ENCODE data around the gene RETSAT. TPM values are rescaled to one million over a fixed set of nuclear protein-coding genes. Genes with fewer than 3 reads are reported as not detected.
"Not testable (repeated sequence)": the region's sequence is repeated elsewhere in the genome, so short reads cannot be mapped to it uniquely, and the experiment has no call there.

Gene RETSAT
- total RNA-seq, 1 donor from 2014 or later, result 17.1 TPM

DNA sequence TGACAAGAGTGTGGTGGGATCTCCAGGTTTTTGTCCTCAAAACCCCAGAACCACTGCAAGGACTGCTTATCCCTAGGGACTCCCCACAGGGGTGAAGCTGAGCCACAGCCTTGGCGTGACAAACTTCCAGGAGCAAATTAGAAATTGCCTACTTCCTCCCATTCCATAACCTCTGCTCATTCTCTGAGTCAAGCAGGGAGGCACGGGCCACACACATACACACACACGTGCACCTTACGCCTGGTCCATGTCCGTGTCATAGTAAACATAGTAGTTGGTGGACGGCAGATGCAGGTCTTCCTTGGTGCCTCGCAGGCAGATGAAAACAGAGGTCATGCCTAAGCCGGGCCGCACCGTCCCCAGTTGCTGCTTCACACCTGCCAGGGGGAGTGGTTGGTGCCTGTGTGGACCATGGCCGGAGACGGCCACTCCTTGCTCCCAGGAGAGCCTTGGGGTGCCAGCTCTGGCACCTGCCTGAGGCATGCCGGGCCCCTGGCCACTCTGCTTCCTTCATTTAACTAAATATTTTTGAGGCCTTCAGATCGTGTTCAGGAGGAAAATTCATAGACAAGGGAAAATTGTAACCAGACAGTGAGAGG, 9.9 kb downstream of the RETSAT start:
- POLR2A ChIA-PET, result interaction anchor here (1.5 kb wide), 1 partner anchor 10 kb away, joined by 4 read pairs; the partner anchor contains the start of genes ELMOD3 and RETSAT
- peaks cover 54% of the 10 kb centered on the region for H3K36me3 Mint-ChIP-seq (ENCODE audit: low read depth)
- CTCF ChIA-PET, result no interaction called here
- TF ChIP-seq, protein P1, sequence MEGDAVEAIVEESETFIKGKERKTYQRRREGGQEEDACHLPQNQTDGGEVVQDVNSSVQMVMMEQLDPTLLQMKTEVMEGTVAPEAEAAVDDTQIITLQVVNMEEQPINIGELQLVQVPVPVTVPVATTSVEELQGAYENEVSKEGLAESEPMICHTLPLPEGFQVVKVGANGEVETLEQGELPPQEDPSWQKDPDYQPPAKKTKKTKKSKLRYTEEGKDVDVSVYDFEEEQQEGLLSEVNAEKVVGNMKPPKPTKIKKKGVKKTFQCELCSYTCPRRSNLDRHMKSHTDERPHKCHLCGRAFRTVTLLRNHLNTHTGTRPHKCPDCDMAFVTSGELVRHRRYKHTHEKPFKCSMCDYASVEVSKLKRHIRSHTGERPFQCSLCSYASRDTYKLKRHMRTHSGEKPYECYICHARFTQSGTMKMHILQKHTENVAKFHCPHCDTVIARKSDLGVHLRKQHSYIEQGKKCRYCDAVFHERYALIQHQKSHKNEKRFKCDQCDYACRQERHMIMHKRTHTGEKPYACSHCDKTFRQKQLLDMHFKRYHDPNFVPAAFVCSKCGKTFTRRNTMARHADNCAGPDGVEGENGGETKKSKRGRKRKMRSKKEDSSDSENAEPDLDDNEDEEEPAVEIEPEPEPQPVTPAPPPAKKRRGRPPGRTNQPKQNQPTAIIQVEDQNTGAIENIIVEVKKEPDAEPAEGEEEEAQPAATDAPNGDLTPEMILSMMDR (IDR thresholded peaks at IDR 0.05), result no peak
- intact Hi-C loops (cut with micrococcal nuclease), result no loop called here
- no peak for DNase-seq
- H3K4me1 Mint-ChIP-seq, result no peaks in the 10 kb centered on the region
- H3K9me3 Mint-ChIP-seq, result no peaks in the 10 kb centered on the region
- ATAC-seq (ENCODE audit: low read depth), result no peak
- H3K27ac Mint-ChIP-seq, result no peak overlapping the region
- no peak overlapping the region for H3K4me3 Mint-ChIP-seq
- H3K27me3 Mint-ChIP-seq, result no peaks in the 10 kb centered on the region

DNA sequence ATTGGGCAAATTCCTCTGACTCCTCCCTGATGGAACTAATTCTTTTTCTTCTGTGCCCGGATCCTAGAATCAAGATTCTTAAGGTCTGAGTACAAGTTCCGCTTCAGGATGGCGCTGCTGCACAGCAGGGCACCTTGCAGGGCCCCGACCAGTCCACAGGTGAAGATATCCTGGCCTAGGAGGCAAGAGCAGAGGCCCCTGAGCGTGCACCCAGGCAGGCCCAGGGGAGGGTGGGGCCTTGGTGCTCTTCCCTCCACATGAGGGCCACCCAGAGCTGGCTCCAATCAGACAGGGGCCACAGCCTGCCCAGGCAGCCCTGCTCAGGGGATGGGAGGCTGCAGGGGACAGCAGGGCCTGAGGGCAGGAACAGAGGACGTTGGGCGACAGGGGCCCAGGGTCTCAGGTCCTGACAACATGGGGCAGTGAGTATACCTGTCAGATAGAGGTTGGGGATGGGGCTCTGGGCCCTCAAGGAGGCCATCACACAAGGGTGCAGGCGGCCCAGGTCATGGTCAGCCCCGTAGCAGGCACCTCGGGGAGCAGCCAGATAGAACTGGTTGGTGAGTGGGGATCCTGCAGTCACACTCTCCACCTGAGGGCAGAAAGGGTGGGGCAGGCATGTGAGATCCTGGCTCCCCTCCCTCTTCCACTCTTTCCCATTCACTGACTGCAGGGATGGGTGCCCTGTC, 11.0 kb downstream of the RETSAT start:
- H3K27me3 Mint-ChIP-seq; H3K4me3 Mint-ChIP-seq; CTCF ChIA-PET; H3K9me3 Mint-ChIP-seq; DNase-seq; POLR2A ChIA-PET; ATAC-seq (ENCODE audit: low read depth); H3K27ac Mint-ChIP-seq; H3K4me1 Mint-ChIP-seq: not testable (repeated sequence)
- H3K36me3 Mint-ChIP-seq (ENCODE audit: low read depth), result peaks cover 51% of the 10 kb centered on the region
- intact Hi-C loops (cut with micrococcal nuclease), result loop anchor here (1.0 kb wide), 1 partner anchor 28 kb away; no protein-coding TSS in a partner anchor

- CTCF ChIA-PET, result no interaction called here
- Mint-ChIP-seq H3K4me1 (no peaks in the 10 kb centered on the region), H3K9me3 (no peaks in the 10 kb centered on the region), H3K27me3 (no peaks in the 10 kb centered on the region), H3K4me3 (no peak overlapping the region), H3K36me3 (ENCODE audit: low read depth) (peaks cover 44% of the 10 kb centered on the region), H3K27ac (no peak overlapping the region)
- POLR2A ChIA-PET, result interaction anchor here (0.8 kb wide), 1 partner anchor 273 kb away, joined by 3 read pairs; no protein-coding TSS in a partner anchor
- intact Hi-C loops (cut with micrococcal nuclease), result no loop called here
- TF ChIP-seq, protein P1 (IDR thresholded peaks at IDR 0.05), result no peak
- DNase-seq, result no peak
- ATAC-seq (ENCODE audit: low read depth), result no peak
These were observed 12.2 kb downstream of the RETSAT start for GRCh38 chr2:85342156-85342555.

- no peaks in the 10 kb centered on the region for H3K9me3 Mint-ChIP-seq
- TF ChIP-seq, protein P1 (IDR thresholded peaks at IDR 0.05), result no peak
- H3K36me3 Mint-ChIP-seq (ENCODE audit: low read depth), result peaks cover 38% of the 10 kb centered on the region
- ATAC-seq (ENCODE audit: low read depth), result no peak
- H3K27me3 Mint-ChIP-seq, result no peaks in the 10 kb centered on the region
- H3K4me1 Mint-ChIP-seq, result no peaks in the 10 kb centered on the region
- ChIA-PET CTCF (no interaction called here), POLR2A (interaction anchor here (0.8 kb wide), 1 partner anchor 274 kb away, joined by 3 read pairs; no protein-coding TSS in a partner anchor)
- intact Hi-C loops (cut with micrococcal nuclease), result no loop called here
- no peak overlapping the region for H3K4me3 Mint-ChIP-seq
- H3K27ac Mint-ChIP-seq, result no peak overlapping the region
- DNase-seq, result no peak
These were observed 12.9 kb downstream of the RETSAT start for GRCh38 chr2:85341269-85342029.

GRCh38 chr2:85340034-85340892, 14.1 kb downstream of the RETSAT start:
- peaks cover 28% of the 10 kb centered on the region for H3K36me3 Mint-ChIP-seq (ENCODE audit: low read depth)
- no peaks in the 10 kb centered on the region for H3K9me3 Mint-ChIP-seq
- H3K27me3 Mint-ChIP-seq, result no peaks in the 10 kb centered on the region
- ChIA-PET POLR2A (no interaction called here), CTCF (interaction anchor here (1.6 kb wide), 1 partner anchor 212 kb away, joined by 3 read pairs; no protein-coding TSS in a partner anchor)
- no peaks in the 10 kb centered on the region for H3K4me1 Mint-ChIP-seq
- ATAC-seq (ENCODE audit: low read depth) (no peak), DNase-seq (no peak)
- H3K27ac Mint-ChIP-seq, result no peak overlapping the region
- H3K4me3 Mint-ChIP-seq, result no peak overlapping the region
- intact Hi-C loops (cut with micrococcal nuclease), result no loop called here
- TF ChIP-seq, protein P1 (IDR thresholded peaks at IDR 0.05), result no peak

Data from activated B cell treated with CpG ODN at 0.5 μM for 24 hours (primary cell).